GM21526 (cell line): ENCODE data around the gene MEF2A.
A peak's percentile ranks its signal among the peaks of the same experiment; 100 is the strongest.
"Not testable (repeated sequence)": the region's sequence is repeated elsewhere in the genome, so short reads cannot be mapped to it uniquely, and the experiment has no call there.

Experiments
- ATAC-seq: cut with Tn5 transposase; IDR thresholded peaks from one replicate; pipeline ENCODE4 v1.9.1; 2021; ENCODE audit warnings: moderate library complexity; ENCODE audit not compliant: unreplicated experiment, low FRiP score

MEF2A gene

DNA sequence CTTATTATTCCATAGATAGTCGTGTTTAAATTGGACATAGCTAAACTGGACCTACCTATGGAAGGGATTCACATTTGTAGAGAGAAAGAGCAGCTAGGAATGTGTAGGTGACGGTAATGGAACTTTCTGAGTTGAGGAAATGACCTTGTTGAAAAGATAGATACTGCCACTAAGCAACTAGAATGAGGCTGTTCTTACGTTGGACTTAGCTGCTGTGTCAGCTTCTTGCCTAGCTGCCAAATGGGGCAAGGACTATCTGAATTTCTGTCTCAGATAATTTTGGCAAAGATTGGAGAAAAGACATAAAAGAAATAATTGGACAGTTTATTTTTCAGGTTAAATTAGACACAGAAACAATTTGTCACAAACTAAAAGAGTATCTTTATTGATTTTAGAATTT, 68.8 kb downstream of the MEF2A start:
- ATAC-seq, result no peak

DNA sequence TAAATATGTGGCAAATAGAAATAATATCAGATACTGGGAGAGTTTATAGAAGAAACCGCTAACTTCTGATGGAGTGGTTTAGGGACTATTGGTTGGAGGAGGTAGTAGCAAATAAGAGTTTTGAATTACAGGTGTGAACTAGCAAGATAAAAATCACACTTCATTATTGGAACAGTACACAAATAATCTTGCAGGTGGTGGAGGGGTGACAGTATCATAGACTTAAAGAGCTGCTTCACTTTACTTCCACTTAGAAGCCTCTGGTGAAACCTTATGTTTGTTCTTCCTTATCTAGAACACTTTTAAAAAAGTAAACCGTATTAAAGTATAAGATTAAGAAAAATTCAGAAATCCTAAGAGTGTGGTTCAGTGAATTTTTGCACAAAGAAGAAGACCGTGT, 69.4 kb downstream of the MEF2A start:
- no peak for ATAC-seq

DNA sequence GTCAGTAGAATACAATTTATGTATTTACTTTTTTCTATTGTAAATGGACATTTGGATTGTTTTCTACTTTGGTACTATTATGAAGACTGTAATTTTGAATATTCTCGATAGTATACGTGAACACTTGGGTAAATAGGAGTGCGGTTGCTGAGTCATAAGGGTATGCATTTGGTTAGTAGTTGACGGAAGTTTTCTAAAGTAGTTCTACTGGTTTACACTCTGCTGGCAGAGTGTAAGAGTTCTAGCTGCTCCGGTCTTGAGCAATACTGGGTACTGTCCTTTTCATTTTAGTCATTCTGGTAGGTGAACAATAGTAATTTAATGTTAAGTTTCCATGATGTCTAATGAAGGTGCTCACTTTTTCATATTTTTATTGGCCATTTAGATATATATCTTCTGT, 70.0 kb downstream of the MEF2A start:
- ATAC-seq, result peak; percentile 55

DNA sequence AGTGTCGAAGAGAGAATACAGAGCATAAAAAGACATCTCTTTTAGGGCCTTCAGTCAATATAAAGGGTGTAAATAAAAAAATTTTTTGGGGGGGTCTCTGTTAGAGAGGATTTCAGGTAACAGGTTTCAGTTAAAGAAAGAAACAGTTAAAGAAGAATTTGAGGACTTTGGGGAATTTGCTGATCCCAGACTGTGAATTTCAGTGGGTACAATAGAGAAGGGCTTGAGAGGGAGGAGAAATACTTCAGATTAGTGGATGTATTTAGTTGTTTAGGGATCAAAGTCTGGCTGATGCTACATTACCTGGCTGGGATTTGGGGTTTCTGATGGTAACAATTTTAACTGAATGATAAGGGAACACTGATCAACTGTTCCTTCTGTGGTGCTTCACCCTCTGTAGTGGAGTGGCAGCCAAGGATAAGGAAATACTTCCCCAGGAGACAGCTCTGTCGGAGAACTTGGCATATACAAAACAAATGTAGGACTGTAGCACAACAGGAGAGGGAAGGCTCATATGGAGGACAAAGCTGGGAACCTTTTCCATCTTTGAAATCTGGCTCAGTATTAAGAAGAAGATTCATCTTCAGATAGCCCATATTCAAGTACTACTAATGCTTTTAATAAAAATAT, 79.2 kb downstream of the MEF2A start:
- ATAC-seq, result no peak

DNA sequence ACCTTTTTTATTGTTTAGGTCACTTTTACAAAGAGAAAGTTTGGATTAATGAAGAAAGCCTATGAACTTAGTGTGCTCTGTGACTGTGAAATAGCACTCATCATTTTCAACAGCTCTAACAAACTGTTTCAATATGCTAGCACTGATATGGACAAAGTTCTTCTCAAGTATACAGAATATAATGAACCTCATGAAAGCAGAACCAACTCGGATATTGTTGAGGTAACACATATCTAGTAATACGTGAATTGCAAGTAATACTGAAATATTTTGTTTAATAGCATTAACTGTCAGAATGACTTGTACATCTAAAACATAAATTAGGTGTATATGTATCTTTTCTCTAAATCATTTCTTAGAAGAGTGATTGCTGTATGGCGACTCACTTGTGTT, 79.8 kb downstream of the MEF2A start:
- ATAC-seq, result no peak

DNA sequence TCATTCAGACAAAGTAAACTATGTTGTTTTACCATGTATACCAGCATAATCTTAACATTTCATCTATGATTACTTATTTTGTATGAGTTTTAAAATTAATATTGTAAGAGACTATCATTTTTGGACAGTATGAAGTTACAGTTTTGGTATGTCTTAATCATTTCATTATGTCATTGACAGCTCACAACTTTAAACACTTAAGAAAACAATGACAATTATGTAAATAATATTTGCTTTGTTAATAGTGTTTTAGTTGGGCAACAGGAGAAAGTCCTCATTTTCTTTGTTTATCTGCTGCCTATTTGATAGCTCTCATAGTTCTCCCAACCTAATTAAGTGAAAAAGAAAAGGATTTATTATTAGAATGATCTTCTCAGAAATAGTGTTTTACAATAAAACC, 80.2 kb downstream of the MEF2A start:
- ATAC-seq, result no peak

DNA sequence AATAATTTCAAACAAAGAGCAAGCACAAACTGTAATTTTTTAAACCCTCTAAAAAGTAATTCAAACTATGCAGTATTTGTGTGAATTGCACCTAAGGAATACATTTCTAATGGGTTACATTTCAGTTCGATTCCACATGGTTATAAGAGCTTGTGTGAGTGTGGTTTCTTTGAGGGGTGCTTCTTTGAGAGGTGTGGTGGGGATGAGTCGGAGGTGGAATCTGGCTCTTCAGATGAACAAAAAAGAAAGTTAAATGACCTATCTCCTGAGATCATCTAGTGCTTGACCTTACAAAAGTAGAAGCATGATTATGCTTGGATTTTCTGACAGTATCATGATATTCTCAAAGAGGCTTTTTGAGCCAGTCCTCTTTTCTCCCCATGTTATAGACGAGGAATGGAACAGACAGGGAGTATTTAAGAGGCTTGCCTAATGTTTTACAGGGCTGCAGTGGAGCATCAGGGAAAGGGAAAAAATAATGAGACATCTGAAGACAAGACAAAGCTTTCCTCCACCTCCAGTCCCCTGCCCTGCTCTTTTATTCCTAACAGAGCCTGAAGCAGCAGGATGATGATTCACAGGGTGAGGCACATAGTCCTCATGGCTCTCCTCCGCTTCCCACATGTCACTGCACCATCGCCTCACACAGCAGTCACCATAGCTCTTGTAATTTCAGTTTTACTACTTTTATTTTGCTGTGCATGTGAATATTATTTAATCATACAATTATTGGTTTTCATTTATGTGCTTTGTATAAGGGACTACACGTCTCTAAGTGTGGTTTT, 85.4 kb downstream of the MEF2A start:
- ATAC-seq, result no peak

DNA sequence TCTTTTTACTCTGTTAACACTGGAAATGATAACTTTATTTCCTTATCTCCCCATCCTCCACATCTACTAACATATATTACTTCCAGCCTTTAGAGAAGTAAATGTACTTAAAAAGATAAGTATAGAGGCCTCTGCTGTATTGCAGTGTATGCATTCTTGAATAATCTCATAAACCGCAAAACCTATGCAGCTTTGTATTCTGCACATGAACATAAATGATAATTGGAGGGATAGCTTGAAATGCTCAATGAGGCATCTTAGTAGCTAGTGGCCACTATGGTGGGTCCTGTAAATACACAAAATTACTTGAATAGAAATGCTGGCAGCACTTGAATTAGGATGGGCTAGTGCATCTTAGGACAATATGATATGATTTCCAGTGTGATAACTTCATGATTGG, 90.4 kb downstream of the MEF2A start:
- no peak for ATAC-seq

DNA sequence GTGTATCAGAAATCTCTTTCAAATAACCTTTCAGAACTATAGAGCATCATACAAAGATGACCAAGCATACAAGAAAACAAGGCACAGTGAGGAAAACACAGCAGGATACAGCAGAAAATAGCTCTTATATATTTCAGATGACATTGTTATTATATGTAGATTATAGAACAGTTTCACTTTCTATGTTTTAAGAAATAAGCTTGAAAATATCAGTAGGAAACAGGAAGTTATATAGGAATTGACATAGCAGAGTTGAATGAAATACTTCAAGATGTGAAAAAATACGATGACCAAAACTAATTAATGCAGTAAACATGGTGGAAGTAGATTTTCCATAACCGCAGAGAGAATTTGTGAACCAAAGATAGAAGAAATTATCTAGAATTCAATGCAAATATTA, 92.2 kb downstream of the MEF2A start:
- ATAC-seq, result no peak

DNA sequence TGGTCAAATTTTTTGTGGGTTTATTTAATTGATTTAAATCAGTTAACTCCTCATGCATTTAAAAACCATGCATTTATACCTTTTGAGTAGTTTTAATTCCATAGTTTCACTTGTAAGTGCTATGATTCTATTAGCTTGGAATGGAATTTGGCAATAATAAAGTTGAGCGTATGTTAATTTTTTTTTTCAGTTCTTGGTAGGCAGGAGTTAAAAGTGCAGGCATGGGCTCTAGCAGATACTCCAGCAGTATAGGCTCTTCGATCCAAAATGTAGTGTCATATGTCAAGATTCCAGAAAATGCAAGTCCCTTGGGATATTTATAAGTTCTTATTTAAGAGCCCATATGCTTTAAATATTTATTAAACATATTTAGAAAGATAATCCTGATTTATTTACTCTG, 97.1 kb downstream of the MEF2A start:
- no peak for ATAC-seq

DNA sequence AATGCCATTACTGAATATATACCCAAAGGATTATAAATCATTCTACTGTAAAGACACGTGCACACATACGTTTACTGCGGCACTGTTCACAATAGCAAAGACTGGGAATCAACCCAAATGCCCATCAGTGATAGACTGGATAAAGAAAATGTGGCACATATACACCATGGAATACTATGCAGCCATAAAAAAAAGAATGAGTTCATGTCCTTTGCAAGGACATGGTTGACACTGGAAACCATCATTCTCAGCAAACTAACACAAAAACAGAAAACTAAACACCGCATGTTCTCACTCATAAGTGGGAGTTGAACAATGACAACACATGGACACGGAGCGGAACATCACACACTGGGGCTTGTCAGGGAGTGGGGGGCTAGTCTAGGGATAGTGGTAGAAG, 100.3 kb downstream of the MEF2A start:
- ATAC-seq, result not testable (repeated sequence)

DNA sequence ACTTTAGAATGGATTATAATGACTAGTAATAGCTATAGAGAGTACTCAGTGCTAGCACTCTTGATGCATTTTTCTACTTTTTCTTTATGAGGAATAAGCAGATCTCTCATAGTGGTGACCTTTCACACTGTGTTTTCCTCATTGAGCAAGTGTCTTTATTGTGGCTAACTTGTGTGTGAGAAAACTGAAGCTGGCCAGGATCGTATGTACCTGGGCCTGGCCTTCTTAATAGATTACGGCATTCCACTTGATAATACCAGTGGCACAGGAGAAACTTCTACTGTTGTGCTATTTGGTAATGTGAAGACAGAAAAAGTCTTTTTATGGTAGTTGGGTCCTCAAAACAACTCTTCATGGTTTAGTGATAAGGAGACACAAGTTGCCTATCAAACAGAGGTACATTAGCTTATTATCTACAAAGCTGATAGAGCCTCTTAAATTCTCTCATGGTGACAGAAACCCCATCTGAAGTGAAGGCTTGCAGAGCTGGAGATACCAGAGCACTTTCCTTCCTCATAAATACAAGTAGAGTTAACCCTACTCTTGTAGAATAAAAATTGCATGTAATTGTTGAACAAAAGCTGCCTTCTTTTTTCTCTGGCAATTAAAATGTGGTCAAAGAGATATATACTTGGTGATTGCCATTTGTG, 102.9 kb downstream of the MEF2A start:
- no peak for ATAC-seq

DNA sequence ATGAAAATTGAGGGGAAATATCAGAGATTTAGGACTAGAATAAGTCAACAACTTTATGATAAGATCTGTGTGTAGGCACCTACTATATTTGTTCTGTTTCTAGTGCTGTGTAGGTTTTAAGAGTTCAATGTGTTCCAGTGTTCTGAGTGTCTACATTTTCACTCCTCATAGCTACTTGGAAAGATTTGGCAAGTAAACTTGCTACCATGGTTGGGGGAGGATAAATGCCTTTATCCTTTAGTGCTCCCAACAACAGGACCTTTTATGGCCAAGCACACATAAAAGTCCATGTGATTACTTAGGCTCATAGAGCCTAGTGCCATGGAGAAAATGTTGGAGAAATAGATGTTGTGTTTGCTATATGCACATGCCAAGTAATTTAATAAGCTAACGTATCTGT, 103.5 kb downstream of the MEF2A start:
- no peak for ATAC-seq

DNA sequence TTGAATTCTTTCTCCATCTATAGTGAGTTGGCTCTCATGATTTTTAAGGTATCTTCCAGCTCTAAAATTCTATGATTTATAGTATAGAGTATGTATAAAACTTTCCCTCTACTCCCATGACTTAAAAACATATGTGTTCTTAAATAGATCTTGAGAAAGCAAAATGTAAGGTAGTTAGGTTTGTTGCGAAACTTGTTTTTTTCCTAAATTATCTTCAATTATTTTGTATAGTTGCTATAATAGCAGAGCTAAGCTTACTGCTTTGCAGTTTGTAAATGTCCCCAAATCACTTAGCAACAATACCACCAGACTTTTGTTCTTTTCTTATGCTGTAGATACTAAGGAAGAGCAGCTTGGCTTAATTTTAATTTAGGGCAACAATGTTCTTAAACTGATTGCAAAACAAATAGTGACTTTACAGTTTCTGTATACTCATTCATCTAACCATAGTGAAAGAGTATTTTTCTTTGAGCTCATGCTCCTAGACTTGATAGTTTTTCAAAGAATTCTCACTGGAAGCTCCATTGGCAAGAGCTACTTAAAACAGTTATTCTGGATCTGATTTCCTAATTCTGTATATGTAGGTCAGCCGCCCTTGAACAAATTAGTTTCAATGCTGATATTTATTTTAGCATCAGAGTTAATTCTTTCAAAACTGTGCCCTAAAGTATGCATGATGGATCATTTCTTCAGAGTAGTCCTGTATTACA, 106.3 kb downstream of the MEF2A start:
- ATAC-seq, result no peak

DNA sequence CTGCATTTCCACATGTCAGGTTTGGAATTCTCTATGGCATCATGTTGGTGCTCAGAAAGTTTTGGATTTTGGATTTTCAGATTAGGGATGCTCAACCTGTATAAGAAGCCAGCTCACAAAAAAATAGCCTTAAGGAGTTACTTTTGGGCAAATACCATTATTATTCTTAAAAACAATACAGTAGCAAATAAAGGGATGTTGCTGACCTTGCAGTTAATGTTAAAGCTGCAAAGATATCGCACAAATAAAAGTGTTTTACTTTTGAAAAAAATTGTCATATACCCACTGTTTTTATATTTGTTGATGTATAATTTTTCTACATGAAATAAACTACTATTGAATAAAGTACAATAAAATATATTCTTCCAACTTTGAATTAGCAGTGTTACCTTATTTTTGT, 107.3 kb downstream of the MEF2A start:
- ATAC-seq, result no peak

DNA sequence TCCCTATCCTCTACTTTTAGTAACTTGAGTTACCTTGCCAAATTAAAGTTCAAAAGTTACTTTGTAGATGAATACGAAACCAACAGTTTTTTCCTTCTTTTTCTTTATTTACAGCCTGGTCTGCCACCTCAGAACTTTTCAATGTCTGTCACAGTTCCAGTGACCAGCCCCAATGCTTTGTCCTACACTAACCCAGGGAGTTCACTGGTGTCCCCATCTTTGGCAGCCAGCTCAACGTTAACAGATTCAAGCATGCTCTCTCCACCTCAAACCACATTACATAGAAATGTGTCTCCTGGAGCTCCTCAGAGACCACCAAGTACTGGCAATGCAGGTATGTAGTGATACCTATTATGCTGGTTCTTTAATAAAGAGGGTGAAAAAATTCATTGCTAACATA, 108.5 kb downstream of the MEF2A start:
- no peak for ATAC-seq

DNA sequence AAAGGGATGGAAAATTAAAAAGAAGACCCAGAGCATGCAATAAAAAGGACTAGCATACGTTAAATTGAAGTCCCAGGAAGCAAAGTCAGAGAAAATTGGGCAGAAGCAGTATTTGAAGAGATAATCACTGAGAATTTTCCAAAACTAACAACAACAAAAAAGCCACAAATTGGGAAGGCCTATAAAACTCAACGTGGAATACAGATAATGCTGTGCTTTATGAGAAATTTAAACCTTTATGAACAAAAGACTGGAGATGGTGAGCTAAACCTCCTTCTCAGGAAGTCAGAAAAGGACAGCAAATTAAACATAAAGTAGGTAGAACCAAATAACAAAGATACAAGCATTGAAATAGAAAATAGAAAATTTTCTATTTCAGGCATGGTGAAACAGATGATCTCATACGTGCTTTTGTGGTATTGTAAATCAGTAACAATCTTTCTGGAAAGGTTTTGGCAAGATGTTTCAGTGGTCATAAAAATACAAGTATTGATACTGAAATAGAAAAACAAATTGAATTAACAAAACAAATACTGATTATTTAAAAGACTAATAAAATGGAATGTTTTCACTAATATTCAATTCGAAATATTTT, 111.9 kb downstream of the MEF2A start:
- ATAC-seq, result no peak

DNA sequence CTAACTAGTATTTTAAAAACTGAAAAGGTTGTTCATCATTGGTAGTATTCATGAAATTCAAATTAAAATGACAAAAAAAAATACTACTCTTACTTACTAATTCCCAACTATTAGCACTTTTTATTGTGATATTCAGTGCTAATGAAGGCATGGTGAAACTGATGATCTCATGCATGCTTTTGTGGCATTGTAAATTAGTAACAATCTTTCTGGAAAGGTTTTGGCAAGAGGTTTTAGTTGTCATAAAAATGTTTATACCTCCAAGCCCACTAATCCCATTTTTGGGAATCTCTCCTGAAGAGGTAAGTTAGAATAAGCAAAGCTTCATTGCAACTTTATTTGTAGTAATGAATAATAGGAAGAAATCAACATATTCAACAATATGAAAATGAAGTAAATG, 114.5 kb downstream of the MEF2A start:
- no peak for ATAC-seq

DNA sequence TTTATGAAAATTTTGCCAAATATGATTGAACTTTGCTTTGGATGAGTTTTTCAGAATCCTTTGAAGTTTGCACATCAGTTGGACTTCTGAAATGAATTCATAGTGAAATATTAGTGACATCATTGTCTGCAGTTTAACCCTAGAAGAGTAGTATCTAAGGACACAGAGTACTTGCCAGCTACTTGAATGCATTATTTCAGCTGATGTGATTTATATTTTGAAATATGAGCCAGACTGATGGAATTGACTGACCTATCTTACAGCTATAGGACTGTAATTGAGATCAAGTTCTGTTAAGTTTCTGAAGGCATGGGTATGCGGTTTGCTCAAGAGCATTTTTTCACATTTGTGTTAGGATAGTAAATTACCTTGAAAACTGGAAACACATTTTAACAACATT, 116.2 kb downstream of the MEF2A start:
- ATAC-seq, result no peak

DNA sequence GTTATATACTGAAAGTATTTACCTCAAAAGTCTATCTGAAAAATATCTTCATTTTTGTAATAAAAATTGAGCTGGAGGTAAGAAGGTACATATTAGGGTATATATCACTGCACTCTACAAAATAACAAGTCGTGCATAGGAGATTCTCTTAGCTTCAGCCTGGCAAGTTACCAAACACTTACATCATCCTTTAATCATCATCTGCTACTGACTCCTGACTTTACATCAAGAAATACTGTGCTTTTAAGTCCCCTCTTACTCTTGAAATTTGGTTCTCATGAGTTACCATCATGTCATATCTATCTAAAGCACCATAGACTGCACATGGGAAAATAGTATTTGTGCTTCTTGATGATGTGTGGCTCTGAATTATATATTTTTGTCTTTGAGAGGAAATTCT, 116.7 kb downstream of the MEF2A start:
- ATAC-seq, result no peak
